GM21423 (cell line): ENCODE data around the gene PLEKHF1.
"Not testable (repeated sequence)": the region's sequence is repeated elsewhere in the genome, so short reads cannot be mapped to it uniquely, and the experiment has no call there.

Experiments used
- ATAC-seq: cut with Tn5 transposase; IDR thresholded peaks from one replicate; pipeline ENCODE4 v1.9.1; 2021; ENCODE audit warnings: mild to moderate bottlenecking, moderate library complexity; ENCODE audit not compliant: unreplicated experiment

The PLEKHF1 gene

GRCh38 chr19:29697523-29698261 is 32.4 kb downstream of the PLEKHF1 start:
- ATAC-seq: no peak

GRCh38 chr19:29699861-29700260 is 34.6 kb downstream of the PLEKHF1 start:
- ATAC-seq: no peak

GRCh38 chr19:29700498-29700897 is 35.2 kb downstream of the PLEKHF1 start:
- no peak for ATAC-seq

GRCh38 chr19:29702161-29702962 is 37.1 kb downstream of the PLEKHF1 start:
- ATAC-seq: no peak

- ATAC-seq: no peak
Observed at GRCh38 chr19:29702963-29703320, 37.7 kb downstream of the PLEKHF1 start.

- peak; percentile 64 for ATAC-seq
Observed at GRCh38 chr19:29704562-29705558, 39.6 kb downstream of the PLEKHF1 start.

GRCh38 chr19:29705706-29706105 is 40.4 kb downstream of the PLEKHF1 start:
- ATAC-seq: no peak

GRCh38 chr19:29706635-29707034 is 41.4 kb downstream of the PLEKHF1 start:
- no peak for ATAC-seq

- ATAC-seq: no peak
Observed at GRCh38 chr19:29708554-29709439, 43.5 kb downstream of the PLEKHF1 start.

- ATAC-seq: not testable (repeated sequence)
Observed at GRCh38 chr19:29709440-29709798, 44.2 kb downstream of the PLEKHF1 start.

GRCh38 chr19:29711584-29712132 is 46.4 kb downstream of the PLEKHF1 start:
- no peak for ATAC-seq

GRCh38 chr19:29712744-29713516 is 47.7 kb downstream of the PLEKHF1 start:
- no peak for ATAC-seq

GRCh38 chr19:29714371-29714952 is 49.2 kb downstream of the PLEKHF1 start:
- ATAC-seq: peak; percentile 8

GRCh38 chr19:29714953-29715700 is 49.9 kb downstream of the PLEKHF1 start, which contains the start of gene C19orf12:
Gene C19orf12, minus strand, starts transcription at chr19:29715261. Its CDS starts 6,848 bp downstream, at chr19:29708413.
- ATAC-seq: peak; percentile 71

GRCh38 chr19:29715701-29716581 is 50.7 kb downstream of the PLEKHF1 start:
- no peak for ATAC-seq

- ATAC-seq: no peak
Observed at GRCh38 chr19:29717051-29717450, 51.8 kb downstream of the PLEKHF1 start.

- ATAC-seq: no peak
Observed at GRCh38 chr19:29724102-29724641, 58.9 kb downstream of the PLEKHF1 start.
